Panc1 (cell line): Measurements from ENCODE around the gene EIF4E.

Experiments used
- CTCF ChIP-seq: fragments of 450-650 bp; IDR thresholded peaks from 2 replicates; pipeline ENCODE4 v1.5.1; 2017; ENCODE audit warnings: mild to moderate bottlenecking
- POLR2AphosphoS5 ChIP-seq: IDR thresholded peaks from 2 replicates; pipeline ENCODE4 v1.6.1; 2012; ENCODE audit warnings: mild to moderate bottlenecking, low read depth, low read length, moderate library complexity
- REST ChIP-seq, 2 experiments: IDR thresholded peaks; 2 replicates each; pipeline ENCODE4 v1.6.1; 2011 to 2012; ENCODE audit warnings: low read depth in 2 of 2, control low read depth in 1 of 2, low read length in 1 of 2, mild to moderate bottlenecking in 1 of 2, moderate library complexity in 1 of 2; ENCODE audit not compliant: insufficient read depth in 1 of 2
- SIN3A ChIP-seq: IDR thresholded peaks from 2 replicates; pipeline ENCODE4 v1.6.1; 2012; ENCODE audit warnings: low read depth, mild to moderate bottlenecking, low read length, moderate library complexity, borderline replicate concordance; ENCODE audit not compliant: insufficient read depth
- TCF7L2 ChIP-seq: IDR thresholded peaks from 2 replicates; pipeline ENCODE4 v1.6.1; 2011; ENCODE audit warnings: mild to moderate bottlenecking, low read depth, low read length, inconsistent platforms

- TF ChIP-seq CTCF (no peak), POLR2AphosphoS5 (no peak), REST (IDR thresholded peaks at IDR 0.05; ENCODE audit: insufficient read depth in 1 of 2, low read depth in 2 of 2, low read length in 1 of 2) (no peak), TCF7L2 (no peak), SIN3A (no peak)
Measured at GRCh38 chr4:98908703-98909262, 20.1 kb downstream of the EIF4E start.
